ENCODE results near the gene SMAD1.

SMAD1 gene

DNA sequence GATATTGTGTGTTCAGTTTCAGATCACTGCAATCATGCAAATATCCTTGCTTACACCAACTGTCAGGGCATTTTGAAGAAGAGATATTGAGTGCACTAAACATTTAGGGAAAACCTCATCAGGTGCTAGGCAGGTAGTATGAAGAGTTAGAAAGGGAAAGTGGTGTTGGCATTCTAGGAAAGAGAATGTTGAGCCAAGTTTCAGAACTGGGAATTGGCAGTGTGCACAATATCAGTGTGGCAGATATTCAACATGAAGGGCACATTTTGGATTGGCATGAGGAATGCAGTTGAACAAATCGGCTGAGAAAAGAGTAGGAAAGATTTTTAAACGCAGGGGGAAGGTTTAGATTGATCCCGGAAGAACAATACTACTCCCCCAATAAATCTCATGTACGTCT is 43.4 kb upstream of the SMAD1 start:
- TF ChIP-seq, protein P1, sequence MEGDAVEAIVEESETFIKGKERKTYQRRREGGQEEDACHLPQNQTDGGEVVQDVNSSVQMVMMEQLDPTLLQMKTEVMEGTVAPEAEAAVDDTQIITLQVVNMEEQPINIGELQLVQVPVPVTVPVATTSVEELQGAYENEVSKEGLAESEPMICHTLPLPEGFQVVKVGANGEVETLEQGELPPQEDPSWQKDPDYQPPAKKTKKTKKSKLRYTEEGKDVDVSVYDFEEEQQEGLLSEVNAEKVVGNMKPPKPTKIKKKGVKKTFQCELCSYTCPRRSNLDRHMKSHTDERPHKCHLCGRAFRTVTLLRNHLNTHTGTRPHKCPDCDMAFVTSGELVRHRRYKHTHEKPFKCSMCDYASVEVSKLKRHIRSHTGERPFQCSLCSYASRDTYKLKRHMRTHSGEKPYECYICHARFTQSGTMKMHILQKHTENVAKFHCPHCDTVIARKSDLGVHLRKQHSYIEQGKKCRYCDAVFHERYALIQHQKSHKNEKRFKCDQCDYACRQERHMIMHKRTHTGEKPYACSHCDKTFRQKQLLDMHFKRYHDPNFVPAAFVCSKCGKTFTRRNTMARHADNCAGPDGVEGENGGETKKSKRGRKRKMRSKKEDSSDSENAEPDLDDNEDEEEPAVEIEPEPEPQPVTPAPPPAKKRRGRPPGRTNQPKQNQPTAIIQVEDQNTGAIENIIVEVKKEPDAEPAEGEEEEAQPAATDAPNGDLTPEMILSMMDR (IDR thresholded peaks at IDR 0.05; ENCODE audit: low read depth, low read length): no peak
- H3K4me3 ChIP-seq (replicated peaks in 1 of 2; ENCODE audit: low read depth in 2 of 2, low read length in 2 of 2): no peak overlapping the region
- DNase-seq (ENCODE audit: low read depth in 2 of 2): no peak

DNA sequence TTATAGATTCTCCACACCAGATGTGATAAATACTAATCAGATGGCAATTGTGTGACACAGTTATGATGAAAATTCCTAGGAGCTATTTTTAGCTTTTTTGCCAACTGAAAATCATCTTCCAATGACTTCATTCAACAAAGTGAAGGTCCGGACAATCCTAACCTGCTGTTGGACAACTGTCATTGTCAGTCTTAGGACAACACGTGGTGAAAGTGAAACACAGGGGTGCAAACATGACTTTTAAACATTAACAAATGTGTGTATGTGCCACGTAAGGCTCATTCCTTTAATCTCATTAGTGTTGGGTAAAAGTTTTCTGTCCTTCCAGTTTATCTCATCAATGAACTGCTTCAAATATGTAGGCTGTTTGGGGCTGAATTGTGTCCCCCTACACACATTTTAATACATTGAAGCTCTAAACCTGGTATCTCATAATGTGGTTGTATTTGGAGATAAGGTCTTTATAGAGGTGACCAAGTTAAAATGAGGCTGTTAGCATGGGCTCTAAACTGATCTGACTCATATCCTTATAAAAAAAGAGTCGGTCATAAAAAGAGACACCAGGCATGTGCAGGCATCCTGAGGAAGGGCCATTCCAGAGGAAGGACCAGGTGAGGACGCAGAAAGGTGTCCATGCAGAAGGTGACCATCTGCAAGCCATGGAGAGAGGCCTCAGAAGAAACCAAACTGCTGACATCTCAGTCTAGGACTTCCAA is 41.2 kb upstream of the SMAD1 start:
- H3K4me3 ChIP-seq (replicated peaks in 1 of 2; ENCODE audit: low read depth in 2 of 2, low read length in 2 of 2): no peak overlapping the region
- no peak for DNase-seq (ENCODE audit: low read depth in 2 of 2)
- TF ChIP-seq, protein P1 (IDR thresholded peaks at IDR 0.05; ENCODE audit: low read depth, low read length): no peak

DNA sequence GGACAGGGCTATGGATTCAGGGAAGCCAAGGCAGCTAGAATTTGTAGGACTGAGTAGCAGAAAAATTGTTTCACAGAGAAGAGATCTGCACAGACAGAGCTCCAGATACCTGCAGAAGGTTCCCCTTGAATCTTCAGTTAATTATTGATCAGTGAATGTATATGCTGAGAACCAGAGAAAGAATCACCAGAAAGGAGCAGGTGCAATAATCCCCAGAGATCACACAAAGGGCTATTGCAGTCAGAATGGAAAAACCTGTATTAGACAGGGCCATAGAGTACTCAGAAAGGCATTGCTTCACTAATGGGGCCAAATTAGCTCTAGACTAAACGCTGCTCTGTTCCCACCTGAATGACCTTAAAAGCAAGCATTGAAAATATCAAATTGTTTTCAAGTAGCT is 35.5 kb upstream of the SMAD1 start:
- TF ChIP-seq, protein P1 (IDR thresholded peaks at IDR 0.05; ENCODE audit: low read depth, low read length): no peak
- DNase-seq (ENCODE audit: low read depth in 2 of 2): no peak
- no peak overlapping the region for H3K4me3 ChIP-seq (replicated peaks in 1 of 2; ENCODE audit: low read depth in 2 of 2, low read length in 2 of 2)

DNA sequence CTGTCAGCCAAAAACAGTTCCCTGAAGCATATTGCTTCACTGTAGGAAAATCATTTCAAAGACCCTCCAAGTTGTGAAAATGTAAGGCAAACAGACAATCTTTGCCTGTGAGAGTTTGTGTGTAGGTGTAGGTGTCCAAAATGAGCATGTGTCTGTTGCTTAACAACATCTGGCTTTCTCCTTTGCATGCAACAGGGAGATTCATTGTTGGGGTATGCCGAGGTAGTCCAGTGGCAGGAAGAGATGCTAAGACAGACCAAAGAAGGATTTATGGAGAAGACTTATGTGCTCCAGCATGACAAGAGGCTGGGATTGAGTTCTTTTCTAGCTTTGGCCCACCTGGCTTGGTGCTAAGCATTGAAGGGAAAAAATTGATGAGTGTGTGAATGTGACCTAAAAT is 29.8 kb upstream of the SMAD1 start:
- DNase-seq (ENCODE audit: low read depth in 2 of 2): no peak
- TF ChIP-seq, protein P1 (IDR thresholded peaks at IDR 0.05; ENCODE audit: low read depth, low read length): no peak
- H3K4me3 ChIP-seq (replicated peaks in 1 of 2; ENCODE audit: low read depth in 2 of 2, low read length in 2 of 2): no peak overlapping the region

DNA sequence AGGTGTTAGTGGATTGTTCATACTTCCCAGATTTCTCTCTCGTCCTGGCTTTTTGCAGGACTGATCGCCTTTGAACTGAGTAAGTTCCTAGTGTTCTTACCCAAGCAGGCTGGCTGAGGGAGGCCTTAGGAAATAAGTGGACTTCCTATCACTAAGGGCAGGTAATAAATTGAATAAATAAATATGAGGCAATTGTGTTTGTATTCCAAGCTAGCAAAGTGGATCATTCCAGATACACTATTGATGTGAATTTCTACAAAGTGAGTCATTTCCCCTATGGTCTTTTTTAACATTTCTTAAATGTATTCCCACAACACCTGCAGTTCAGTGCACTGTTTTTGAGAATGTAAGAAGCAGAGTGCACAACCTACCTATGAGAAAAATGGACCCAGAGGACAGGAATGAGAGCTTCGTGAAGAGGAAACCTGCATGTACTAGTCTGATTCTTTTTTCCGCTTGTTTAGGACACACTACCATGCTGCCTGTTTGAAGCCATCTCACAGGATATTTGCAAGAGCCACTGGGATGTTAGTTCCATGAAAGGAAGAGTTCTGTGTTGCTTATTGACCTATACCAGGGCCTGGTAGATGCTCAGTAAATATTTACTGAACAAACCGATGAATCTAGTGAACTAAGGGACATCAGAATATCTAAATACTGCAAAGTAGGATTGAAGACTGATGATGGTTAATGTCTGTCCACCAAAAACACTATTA is 29.0 kb upstream of the SMAD1 start:
- no peak overlapping the region for H3K4me3 ChIP-seq (replicated peaks in 1 of 2; ENCODE audit: low read depth in 2 of 2, low read length in 2 of 2)
- peak in 1 of 2 donors; percentile 6 for DNase-seq (ENCODE audit: low read depth in 2 of 2)
- TF ChIP-seq, protein P1 (IDR thresholded peaks at IDR 0.05; ENCODE audit: low read depth, low read length): no peak

DNA sequence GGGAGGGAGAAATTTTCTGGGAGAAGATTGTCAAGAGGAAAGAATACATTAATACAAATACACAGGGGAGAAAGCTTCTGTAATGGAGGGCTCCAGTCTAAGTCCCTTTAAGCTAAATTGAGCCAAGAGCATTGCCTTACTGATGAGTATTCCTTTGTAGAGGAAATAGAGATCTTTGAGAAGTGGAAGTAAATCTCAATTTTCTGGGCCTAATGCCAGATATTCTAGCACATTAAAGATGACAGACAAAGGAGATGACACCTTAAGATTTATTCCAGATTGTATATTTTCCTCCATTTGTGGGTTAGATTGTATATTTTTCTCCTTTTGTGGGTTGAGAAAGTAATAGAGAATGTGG is 28.5 kb upstream of the SMAD1 start:
- DNase-seq (ENCODE audit: low read depth in 2 of 2): no peak
- no peak overlapping the region for H3K4me3 ChIP-seq (replicated peaks in 1 of 2; ENCODE audit: low read depth in 2 of 2, low read length in 2 of 2)
- TF ChIP-seq, protein P1 (IDR thresholded peaks at IDR 0.05; ENCODE audit: low read depth, low read length): no peak
